NCI-H2081 treated with DMSO at 0.1 percent for 48 hours (cell line): Measurements from ENCODE around the gene CFAP69.
"Not testable (repeated sequence)": the region's sequence is repeated elsewhere in the genome, so short reads cannot be mapped to it uniquely, and the experiment has no call there.

Source experiments
- DNase-seq: peaks from one replicate; lab custom pipeline; 2025; lab: John Stamatoyannopoulos, UW

Gene CFAP69

GRCh38 chr7:90233569-90233968 is 11.4 kb upstream of the CFAP69 start:
- DNase-seq = no peak

GRCh38 chr7:90236721-90237289 is 8.2 kb upstream of the CFAP69 start:
- DNase-seq = no peak

GRCh38 chr7:90238022-90238421 is 7.0 kb upstream of the CFAP69 start:
- DNase-seq = no peak

- no peak for DNase-seq
Observed at GRCh38 chr7:90238583-90238982, 6.4 kb upstream of the CFAP69 start.

- no peak for DNase-seq
Observed at GRCh38 chr7:90239050-90239449, 5.9 kb upstream of the CFAP69 start.

- no peak for DNase-seq
Observed at GRCh38 chr7:90239625-90240228, 5.2 kb upstream of the CFAP69 start.

GRCh38 chr7:90242369-90243168 is 2.4 kb upstream of the CFAP69 start:
- DNase-seq = no peak

GRCh38 chr7:90243556-90243955 is 1.4 kb upstream of the CFAP69 start:
- DNase-seq = no peak

GRCh38 chr7:90244565-90244908 is 437 bp upstream of the CFAP69 start:
- no peak for DNase-seq

- DNase-seq = no peak
Observed at GRCh38 chr7:90246171-90246570, 1.2 kb downstream of the CFAP69 start.

- no peak for DNase-seq
Observed at GRCh38 chr7:90248706-90249105, 3.7 kb downstream of the CFAP69 start.

- no peak for DNase-seq
Observed at GRCh38 chr7:90250601-90251303, 5.8 kb downstream of the CFAP69 start.

GRCh38 chr7:90251304-90251635 is 6.3 kb downstream of the CFAP69 start:
- no peak for DNase-seq

- not testable (repeated sequence) for DNase-seq
Observed at GRCh38 chr7:90256011-90256410, 11.0 kb downstream of the CFAP69 start.

- DNase-seq = no peak
Observed at GRCh38 chr7:90256778-90257177, 11.8 kb downstream of the CFAP69 start.

- DNase-seq = no peak
Observed at GRCh38 chr7:90261441-90261840, 16.5 kb downstream of the CFAP69 start.

GRCh38 chr7:90262438-90262837 is 17.5 kb downstream of the CFAP69 start:
- peak; percentile 29 for DNase-seq

- DNase-seq = no peak
Observed at GRCh38 chr7:90266808-90267207, 21.8 kb downstream of the CFAP69 start.

GRCh38 chr7:90267263-90267858 is 22.4 kb downstream of the CFAP69 start:
- no peak for DNase-seq

GRCh38 chr7:90269163-90269562 is 24.2 kb downstream of the CFAP69 start:
- DNase-seq = no peak

GRCh38 chr7:90270431-90271178 is 25.6 kb downstream of the CFAP69 start:
- DNase-seq = no peak

- no peak for DNase-seq
Observed at GRCh38 chr7:90271753-90272152, 26.8 kb downstream of the CFAP69 start.
